Measurements from ENCODE around the gene TNS1. TPM values are rescaled to one million over a fixed set of nuclear protein-coding genes. Genes with fewer than 3 reads are reported as not detected.

TNS1 gene
- total RNA-seq, 6 experiments from 2014 or later, result 113 to 139 (median 126) TPM

DNA sequence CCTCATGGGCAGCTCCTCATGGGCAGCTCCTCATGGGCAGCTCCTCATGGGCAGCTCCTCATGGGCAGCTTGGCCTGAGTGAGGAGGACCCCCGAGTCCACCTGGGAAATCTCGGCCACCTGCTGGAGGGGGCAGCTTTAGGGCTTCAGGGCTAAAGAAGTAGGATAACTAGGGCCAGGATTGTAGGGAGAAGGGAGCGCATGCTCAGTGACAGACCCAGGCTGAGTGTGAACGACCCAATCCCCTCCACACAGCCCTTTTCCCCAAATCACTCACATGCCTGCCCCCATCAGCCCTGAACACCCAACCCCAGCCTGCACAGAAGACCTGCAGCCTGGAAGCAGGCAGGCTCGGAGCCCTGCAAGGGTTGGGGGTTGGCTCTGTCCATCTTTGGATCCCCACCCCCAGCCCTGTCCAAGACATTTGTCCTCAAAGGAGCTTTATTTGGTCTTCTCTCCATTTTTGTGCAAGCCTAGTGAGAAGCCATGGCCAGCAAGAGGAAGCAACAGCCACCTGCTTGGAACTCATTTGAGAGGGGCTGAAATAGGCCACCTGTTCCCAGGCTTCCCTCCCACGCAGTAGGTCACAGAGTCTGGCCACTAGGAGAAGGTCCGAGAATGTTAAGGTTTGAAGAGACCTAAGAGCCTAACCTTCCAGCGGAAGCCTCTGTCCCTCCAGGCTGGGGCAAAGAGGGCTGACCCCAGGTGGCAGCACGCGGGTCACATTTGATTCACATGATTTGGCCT is 249.9 kb downstream of the TNS1 start:
- Mint-ChIP-seq H3K27ac (no peak overlapping the region), H3K9me3 (no peaks in the 10 kb centered on the region), H3K4me3 (no peak overlapping the region), H3K36me3 (ENCODE audit: low read depth) (no peaks in the 10 kb centered on the region), H3K27me3 (ENCODE audit: insufficient read depth) (no peaks in the 10 kb centered on the region; the same call in 1 of the 2 replicates), H3K4me1 (ENCODE audit: low read depth) (peaks cover 4% of the 10 kb centered on the region; the same call in 1 of the 2 replicates)
- TF ChIP-seq CTCF (IDR thresholded peaks at IDR 0.05), result no peak
- no peak for DNase-seq

DNA sequence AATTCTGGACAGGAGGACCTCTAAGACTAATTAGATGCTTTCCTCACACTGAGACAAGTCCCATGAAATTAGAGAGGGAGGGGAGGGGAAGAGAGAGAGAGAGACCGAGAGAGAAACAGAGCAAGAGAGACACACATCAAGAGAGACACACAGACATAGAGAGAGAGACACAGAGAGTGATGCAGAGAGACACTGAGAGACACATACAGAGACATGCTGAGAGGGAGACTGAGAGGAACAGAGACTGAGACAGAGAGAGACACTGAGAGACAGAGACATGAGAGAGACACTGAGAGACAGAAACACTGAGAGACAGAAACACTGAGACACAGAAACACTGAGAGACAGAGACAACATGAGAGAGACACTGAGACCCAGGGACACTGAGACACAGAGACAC is 250.8 kb downstream of the TNS1 start:
- no peak for DNase-seq
- Mint-ChIP-seq H3K27me3 (ENCODE audit: insufficient read depth) (no peaks in the 10 kb centered on the region; the same call in 1 of the 2 replicates), H3K36me3 (ENCODE audit: low read depth) (no peaks in the 10 kb centered on the region), H3K9me3 (no peaks in the 10 kb centered on the region), H3K27ac (no peak overlapping the region), H3K4me1 (ENCODE audit: low read depth) (peaks cover 13% of the 10 kb centered on the region), H3K4me3 (no peak overlapping the region)
- TF ChIP-seq CTCF (IDR thresholded peaks at IDR 0.05), result no peak

GRCh38 chr2:217751192-217751591 is 251.6 kb downstream of the TNS1 start:
- Mint-ChIP-seq H3K4me3 (no peak overlapping the region), H3K9me3 (no peaks in the 10 kb centered on the region), H3K27ac (no peak overlapping the region), H3K36me3 (ENCODE audit: low read depth) (no peaks in the 10 kb centered on the region), H3K27me3 (ENCODE audit: insufficient read depth) (no peaks in the 10 kb centered on the region; the same call in 1 of the 2 replicates), H3K4me1 (ENCODE audit: low read depth) (peaks cover 20% of the 10 kb centered on the region)
- no peak for TF ChIP-seq CTCF (IDR thresholded peaks at IDR 0.05)
- DNase-seq, result no peak

Small RNAs within 50 kb of the gene (microRNA-seq; reads per million reads assigned to microRNA genes)
- gene MIR6809, result not detected

Other genes starting within 250 kb of the TNS1 start
- gene RUFY4, start 66.3 kb upstream of the TNS1 start, total RNA-seq (2021; fragmentation: NEBNext Ultra II Directional; extraction: Animal tissue kit (Norgen Biotek cat#: 25700)), result not detected
- gene CXCR2, start 123.0 kb upstream of the TNS1 start, total RNA-seq (2021; fragmentation: NEBNext Ultra II Directional; extraction: Animal tissue kit (Norgen Biotek cat#: 25700)), result not detected
- gene CXCR1, start 164.0 kb upstream of the TNS1 start, total RNA-seq (2021; fragmentation: NEBNext Ultra II Directional; extraction: Animal tissue kit (Norgen Biotek cat#: 25700)), result not detected
- 100 to 1,000 TPM; 458 to 516 (median 500) TPM for gene ARPC2, start 214.2 kb upstream of the TNS1 start, total RNA-seq (2021; fragmentation: NEBNext Ultra II Directional; extraction: Animal tissue kit (Norgen Biotek cat#: 25700))

All from HFFc6 (cell line).